ENCODE results near the gene ST6GALNAC3.
"Not testable (repeated sequence)": the region's sequence is repeated elsewhere in the genome, so short reads cannot be mapped to it uniquely, and the experiment has no call there.

ST6GALNAC3 gene

DNA sequence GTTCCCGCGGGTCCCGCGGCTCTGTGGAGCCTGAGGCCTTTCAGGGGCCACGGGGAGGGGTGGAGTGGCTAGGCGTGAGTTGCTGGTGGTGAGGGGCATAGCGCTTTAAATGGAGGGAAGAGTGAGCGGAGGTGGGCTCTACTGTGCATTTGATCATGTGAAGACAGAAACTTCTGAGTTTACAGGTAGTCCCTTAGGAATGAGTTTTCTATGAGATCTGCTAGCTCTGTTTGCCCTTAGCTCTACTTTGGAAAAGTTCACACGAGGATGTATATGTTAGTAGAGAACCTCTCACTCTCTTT is 593 bp downstream of the ST6GALNAC3 start:
- no peak for DNase-seq

DNA sequence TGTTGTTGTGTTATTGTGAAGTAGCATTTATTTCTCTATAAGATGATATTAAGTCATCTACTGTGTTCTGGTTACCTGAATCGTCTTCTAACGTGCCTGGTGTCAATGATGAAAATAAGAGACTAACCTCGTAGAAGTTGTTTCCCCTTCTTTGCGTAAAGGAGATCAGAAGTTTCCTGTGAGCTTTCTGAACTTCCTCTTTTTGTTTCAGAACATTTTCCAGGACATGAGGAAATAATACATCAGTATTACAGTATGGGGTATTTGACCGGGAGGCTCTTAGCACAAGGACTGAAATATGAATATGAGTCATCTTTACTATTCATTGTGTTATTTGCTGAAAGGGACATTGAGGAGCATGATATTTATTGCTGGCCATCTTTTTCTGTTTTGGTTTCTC is 1.3 kb downstream of the ST6GALNAC3 start:
- DNase-seq, result no peak

DNA sequence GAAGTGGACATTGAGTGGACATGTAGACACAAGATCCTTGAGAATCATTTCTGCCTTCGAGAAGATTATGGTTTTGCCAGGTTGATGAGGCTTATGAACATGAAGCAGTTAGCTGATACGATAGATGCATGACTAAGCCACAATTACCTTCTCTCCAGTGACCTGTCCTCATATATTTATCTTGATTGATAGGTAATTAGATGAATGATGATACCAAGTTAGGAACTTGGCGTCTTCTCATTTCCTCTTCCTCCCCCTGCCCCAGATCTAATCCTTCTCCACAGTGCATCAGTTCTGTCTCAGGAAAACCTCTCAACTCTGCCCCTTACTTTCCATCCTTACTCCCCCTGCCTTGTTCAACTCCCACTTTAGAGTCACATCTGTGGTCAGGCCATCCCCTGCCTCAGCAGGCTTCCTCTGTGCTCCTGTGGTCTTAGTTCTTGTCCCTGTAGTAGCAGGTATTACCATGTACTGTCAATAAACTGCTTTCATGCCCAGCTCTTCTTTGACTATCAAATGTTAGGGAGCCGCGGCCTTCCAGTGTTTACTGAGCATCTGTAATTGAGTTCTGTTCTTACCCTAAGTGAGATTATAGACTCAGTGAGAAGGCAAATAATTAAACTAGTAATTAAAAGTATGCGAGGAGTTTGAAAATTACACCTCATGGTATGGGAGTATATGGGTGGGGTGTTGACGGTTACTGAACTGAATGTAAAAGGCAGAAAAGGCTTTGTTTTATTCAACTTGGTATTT is 5.1 kb downstream of the ST6GALNAC3 start:
- DNase-seq, result no peak

DNA sequence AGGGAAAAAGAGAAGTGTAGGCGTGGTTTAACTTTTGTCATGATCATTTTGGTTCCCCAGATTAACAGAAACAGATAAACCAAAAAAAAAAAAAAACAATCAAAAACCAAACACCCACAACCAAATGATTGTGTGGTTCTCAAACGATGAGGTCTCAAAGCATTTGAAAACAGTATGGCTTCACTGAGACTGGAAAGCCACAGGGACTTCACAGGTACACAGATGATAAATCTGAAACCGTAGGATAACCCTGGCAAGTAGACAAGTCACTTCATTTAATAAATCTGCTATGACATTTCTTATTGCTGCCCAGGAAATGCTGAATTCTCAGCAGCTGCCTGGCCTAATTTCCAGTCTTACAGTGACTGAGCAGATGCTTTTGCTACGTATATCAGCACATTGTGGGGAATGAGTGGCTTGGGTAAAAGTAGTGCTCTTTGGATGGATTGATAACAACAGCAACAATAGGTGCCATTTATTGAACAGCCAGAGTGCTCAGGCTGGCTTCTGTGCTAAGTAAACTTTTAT is 6.1 kb downstream of the ST6GALNAC3 start:
- no peak for DNase-seq

DNA sequence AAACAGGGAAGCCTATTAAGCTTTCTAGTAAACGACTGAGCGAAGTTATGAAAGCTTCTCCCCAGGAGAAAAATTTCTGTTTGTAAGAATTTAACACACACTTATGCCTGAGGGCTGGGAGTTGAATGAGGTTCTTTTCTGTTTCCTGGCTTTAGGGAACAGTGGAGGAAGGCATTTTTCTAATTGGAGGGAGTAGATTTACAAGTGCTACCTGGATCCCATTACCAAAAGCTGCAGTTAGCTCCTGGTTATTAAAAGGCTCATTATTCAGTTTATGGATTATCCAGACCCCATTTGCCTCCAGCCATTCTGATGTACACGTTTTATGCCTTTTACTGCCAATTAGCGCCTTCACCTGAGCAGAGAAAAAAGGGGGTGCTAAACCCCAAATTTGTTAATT is 7.5 kb downstream of the ST6GALNAC3 start:
- DNase-seq, result no peak

DNA sequence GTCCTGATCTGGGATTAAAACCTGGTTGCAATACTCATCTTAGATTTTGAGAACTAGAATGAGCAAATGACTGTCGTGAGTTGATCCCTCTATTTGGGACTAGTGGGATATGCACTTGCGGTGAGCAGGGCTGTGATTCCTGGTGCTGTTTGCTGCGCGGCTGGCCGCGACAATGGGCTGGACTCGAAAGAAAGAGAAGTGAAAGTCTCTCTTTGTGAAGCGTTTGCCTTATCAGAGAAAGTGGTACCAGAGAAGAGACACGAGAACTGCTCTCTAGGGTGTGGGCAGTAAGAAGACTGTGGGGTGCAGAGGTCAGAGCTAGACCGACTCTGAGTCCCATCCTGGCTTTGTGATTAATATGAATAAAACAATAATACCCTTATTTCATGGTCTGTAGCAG is 8.6 kb downstream of the ST6GALNAC3 start:
- DNase-seq, result no peak

DNA sequence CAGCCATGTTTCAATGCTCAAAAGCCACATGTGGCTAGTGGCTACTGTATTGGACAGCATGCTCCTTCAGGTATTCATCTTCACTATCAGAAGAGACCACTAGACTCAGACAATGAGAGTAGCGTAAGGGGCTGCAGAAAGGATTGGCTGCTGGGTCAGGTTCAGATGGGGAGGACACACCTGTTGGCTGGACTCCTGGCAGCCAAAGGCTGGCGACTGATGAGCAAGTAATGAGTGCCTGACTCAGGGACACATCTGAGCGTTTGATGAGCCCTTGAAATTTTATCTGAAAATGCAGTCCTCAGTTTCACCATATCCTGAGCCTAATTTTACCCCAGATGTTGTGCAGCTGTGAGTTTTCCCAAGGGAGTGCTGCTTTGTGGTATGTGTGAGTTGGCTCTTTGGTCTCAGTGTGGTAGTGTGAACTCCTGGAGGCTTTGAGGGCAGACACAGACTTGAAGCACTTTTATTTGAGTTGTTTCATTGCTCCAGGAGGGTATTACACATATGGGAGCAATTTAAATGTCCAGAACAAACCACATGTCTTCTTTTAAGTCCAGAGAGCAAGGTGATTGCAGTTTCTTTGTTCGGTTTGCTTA is 9.6 kb downstream of the ST6GALNAC3 start:
- DNase-seq, result no peak

DNA sequence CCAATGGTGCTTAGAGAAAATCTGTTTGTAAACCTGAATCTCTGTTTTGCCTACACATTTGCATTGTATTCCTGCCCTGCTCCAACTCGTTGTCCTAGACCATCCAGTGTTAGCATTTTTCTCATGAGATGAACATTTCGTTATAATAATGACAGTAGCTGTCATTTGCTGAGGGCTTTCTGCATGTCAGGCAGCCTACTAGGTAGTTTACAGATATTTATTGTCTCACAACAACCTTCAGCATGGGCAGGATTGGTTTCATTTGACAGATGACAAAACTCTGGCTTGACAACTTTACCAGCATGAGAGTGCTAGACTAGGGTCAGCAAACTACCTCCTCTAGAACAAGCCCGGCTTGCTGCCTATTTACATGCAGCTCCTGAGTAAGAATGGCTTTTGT is 10.1 kb downstream of the ST6GALNAC3 start:
- DNase-seq, result no peak

DNA sequence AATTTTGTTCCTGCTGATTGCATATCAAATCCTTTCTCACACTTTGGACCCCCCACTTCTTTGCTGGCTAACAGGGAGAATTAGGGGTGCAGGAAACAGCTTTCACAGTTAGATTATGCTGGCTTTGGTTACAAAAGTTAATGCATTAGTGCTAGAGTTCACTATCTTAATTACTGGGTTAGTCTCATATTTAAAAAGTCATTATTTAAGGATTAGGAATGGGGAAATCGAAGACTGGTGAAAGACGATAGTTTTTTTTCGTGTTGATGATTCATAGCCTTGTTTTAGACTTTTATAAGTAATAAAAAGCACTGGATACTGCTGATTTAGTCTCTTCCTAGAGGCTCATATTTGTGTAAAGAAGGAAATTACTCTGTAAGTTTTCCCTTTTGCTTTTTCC is 11.6 kb downstream of the ST6GALNAC3 start:
- DNase-seq, result no peak

DNA sequence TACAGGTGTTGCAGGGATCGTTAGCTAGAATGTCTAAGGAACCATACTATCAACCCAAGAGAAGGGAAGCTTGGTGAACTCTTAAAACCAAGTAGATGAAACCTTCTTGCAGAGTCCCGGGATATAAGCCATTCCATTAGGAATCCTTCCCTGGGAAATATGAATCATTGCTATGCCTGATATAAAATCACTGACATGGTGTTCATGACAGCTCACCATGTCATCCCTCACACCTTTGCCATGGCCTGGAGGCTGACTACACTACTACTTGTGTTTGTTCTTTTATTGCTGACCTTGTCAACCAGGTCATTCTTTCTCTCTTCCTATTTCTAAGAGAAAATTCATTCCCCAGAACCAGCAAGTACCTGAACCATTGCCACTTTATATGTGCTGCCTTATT is 12.1 kb downstream of the ST6GALNAC3 start:
- no peak for DNase-seq

DNA sequence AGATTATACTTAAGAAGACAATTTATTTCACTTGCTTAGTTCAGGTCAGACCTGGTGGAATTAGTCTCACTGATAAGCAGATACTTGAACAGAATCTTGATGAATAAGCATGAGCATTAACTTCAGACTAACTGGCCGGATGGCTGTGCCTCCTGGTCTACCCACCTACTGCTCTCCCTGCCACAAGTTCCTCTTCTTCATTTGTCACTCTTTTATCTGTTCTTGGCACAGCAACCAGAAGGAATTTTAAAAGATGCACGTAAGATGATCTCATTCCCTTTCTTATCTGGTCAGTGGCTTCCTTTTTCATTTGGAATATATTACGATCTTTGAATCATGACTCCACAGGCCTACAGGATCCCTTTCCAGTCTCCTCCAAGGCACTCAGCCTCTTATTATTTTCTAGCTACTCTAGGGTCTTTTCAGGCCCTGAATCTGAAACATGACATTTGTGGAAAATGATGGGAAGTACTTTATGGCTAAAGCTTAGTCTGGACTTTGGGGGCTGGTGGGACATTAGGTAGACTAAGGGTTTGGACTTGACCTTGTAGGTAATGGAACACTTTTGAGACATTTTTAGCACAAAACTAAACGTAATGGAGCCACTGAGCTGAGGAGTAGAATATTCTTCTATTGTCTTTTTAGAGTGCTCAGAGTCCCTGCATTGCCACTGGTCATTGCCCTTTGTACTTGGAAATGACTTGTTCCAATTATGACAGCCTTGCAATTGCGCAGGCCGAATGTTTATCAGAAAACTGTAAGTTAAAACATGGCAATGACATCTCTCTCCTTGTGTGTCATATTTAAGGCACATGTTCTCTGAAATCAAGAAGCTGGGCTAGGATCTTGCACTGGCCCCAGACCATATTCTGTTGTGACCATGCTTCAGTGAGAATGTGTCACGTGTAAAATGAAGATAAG is 16.0 kb downstream of the ST6GALNAC3 start:
- DNase-seq, result no peak

DNA sequence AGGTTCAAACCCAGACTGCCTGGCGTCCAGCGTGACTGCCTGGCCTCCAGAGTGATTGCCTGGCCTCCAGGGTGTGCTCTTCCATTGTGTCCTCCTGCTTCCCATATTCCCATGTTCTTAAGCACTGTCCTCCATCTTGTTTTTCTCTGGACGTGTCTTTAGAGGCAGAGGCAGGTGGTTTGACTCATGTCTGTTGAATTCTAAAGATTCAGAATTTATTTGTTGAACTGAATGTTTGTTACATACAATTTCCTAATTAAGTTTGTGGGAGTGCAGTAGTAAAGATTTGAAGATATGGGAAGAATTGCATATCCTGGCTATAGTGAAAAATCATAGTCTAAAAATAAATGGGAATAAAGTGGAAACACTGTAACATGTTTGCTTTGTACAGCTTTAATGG is 18.3 kb downstream of the ST6GALNAC3 start:
- DNase-seq, result no peak

DNA sequence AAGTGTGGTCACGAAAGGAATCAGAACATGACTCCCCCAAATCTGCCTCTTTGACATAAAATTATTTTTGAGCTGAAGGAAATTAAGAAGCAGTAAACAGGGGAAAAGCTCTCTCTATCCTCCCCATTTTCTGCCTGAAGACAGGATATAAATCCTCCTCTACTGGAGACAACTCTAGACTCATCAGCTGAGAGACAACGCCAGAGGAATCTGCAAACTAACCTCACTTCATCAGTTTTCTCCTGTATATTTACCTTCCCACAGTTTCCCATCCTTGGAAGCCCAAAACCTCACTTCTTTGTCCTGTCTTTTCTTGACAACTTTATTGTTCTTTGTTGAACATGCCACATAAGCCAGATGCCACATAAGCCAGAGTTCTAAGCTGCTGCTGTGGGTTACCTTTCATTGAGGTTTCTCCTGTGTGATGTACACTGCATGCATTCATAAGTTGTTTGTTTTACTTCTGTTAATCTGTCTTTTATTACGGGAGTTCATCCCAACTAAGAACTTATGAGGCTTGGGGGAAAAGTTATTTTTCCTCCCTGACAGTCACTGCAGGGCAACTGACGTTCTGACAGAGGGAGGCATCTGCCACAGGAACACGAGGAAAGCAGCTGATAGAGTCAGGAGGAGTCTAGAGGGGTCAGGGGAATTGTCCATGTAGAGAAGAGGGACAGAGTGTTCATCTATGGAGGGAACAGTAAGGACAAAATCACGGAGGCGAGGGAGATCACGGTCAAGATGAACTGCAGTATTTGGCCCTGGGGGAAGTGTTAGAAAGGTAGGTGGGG is 19.2 kb downstream of the ST6GALNAC3 start:
- no peak for DNase-seq

DNA sequence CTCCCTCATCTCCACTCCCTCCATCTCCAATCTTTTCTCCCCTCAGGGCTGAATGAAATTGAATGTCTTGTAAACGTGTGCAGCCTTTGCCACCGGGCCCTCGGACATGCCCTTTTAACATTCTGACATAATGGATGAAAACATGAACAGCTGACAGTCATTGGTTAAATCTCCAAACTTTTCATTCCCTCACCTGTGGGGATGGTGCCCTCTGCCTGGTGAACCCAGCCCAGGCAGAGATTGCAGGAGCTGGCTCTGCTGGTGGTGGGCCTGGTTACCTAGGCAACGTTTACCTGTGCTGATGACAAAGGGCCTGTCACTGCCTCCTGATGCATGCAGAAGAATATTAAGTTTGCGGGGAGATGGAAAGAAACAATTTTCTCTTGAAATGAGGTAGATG is 21.3 kb downstream of the ST6GALNAC3 start:
- no peak for DNase-seq

DNA sequence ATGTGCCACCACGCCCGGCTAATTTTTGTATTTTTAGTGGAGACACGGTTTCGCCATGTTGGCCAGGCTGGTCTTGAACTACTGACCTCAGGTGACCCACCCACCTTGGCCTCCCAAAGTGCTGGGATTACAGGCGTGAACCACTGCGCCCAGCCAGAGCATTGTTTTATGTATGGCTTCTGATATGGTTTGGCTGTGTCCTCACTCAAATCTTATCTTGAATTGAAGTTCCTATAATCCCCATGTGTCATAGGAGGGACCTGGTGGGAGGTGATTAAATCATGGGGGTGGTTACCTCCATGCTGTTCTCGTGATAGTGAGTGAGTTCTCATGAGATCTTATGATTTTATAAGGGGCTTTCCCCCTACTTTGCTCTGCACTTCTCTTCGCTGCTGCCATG is 22.5 kb downstream of the ST6GALNAC3 start:
- not testable (repeated sequence) for DNase-seq

DNA sequence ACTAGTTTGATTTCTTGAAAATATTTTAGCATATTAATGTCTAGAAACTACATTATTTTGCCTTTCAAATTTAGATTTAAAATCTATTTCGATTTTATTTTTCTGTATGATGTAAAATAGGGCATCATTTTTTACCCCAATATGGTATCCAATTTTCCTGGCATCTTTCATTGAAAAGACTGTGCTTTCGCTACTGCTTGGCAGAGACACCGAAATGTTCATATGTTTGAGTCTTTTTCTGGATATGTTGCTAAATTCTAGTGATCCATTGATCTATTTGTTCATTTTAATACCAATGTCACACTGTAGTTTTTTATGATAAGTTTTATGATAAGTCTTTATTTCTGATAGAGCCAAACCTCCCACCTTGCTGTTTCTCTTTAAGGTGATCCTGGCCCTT is 24.3 kb downstream of the ST6GALNAC3 start:
- DNase-seq, result no peak

DNA sequence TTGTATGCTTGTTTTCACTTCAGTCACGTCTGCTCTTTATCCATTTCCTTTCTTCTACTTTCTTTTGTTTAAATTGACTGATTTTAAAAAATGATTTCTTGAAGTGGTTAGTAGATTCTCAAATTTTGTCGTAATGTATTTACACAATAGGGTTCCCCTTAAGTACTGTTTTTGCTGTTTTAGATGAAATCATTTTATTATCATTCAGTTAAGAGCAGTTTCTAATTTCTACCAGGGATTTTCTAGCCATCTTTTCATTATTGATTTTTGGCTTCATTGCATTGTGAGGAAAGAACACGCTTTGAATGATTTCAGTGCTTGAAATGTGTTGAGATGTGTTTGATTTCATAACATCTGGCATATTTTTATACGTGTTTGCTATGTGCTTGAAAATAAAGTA is 27.0 kb downstream of the ST6GALNAC3 start:
- DNase-seq, result no peak

DNA sequence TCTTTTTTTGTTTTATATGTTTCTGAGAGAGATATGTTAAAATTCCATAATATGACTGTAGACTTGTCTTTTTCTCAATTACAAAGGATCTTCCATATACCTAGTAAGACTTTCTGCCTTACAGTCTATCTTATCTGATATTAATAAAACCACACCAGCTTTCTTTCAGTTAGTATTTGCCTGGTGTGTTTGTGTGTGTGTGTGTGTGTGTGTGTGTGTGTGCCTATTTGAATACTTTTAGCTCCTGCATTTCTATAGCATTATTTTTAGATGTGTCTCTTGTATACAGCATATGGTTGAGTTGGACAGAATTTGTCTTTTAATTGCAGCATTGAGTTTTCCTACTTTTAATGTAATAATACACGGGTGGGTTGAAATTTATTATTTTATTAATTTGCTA is 27.5 kb downstream of the ST6GALNAC3 start:
- DNase-seq, result no peak

DNA sequence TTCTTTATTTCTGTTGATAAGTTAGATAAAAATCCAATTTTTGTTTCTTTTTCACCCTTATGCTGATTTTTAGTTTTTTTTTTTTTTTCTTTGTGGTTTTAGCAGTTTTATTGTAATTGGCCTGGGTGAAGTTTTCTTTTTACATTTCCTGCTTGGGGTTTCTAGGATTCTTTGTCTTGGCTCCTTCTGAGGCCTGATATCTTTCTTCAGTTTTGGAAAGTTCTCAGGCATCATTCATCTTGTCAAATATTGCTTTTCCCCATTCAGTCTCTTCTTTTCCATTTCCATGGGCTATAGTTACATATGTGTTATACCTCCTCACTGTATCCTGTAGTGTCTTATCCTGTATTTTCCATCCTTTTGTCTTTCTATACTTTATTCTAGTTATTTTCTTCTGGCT is 28.5 kb downstream of the ST6GALNAC3 start:
- DNase-seq, result no peak

DNA sequence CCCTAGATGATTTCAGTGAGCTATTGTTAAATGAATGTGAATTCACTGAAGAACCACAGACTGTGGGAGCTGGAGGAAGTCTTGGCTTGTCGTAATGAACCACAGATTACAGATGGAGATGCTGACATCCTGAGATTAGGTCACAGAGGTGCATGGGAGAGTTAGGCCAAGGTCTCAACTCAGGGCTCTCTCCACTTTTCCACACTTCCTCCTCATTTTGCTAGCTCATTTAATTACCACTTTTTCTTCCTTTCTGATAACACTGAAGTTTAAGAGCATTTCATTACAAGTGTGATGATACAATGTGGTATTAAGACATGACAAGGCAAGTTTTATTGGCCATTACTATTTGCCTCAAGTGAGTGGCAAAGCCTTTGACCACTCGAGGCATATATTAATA is 30.8 kb downstream of the ST6GALNAC3 start:
- no peak for DNase-seq

DNA sequence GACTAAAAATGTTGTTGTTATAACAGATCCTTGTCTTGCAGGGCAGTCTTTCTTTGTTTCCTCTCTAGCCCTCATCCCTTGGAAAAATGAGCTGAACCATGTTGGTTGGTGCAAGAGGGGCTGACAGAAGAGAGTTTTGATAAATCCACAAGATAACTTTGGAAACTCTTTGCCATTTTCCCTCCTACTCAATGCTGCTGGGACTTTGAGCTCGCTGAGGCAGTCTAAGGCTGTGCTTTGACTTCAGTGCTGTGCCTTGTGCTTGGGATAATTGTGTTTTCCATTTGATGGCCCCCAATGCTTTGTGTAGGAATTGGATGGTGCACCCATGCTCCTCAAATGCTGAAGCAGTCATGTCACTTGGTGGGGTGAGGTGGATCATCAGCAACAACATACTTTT is 31.7 kb downstream of the ST6GALNAC3 start:
- no peak for DNase-seq

DNA sequence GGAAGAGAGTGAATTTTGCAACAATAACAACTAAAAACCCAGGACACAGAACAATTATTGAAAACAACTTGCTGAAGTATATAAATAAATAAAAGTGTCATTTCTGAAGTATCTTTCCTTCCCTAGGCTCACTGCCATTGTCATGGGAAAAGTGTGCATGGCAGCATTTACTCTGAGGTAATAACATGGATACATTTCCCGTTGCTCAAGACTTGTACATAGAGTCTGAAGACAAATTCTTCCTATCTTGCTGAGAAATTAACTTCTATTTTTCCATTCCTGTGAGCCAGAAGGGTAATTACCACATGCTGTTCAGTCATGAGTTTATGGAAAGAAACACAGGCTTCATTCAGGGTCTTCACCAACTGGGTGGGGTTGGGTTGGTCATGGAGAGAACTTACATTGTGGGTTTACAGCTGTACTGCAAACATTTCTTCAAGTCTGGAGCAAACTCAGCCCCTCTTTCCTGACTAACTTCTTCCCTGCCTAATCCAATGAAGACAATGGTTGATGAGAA is 32.2 kb downstream of the ST6GALNAC3 start:
- DNase-seq, result no peak

DNA sequence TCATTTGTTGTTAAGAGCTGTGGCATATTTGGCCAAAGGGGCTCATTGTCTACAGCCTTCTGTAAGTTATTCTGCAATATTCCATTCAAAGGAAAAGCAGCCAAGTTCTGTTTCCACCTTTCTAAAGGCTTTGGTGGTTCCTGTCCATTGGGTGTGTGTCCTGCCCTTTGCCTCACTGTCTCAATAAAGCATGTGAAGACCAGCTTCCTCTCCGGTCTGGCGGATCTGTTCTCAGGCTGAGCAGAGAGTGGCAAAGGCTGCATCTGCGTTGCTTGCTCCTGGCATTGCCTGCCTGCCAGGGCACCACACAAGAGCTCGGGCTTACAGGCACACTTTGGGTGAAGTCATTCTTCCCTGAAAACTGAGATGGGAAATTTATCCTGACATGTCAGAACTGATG is 34.9 kb downstream of the ST6GALNAC3 start:
- no peak for DNase-seq

Data from stimulated activated CD4-positive, alpha-beta T cell treated with anti-CD3 and anti-CD28 coated beads, Interleukin-4, amount 100 ng/mL, for 24 hours (primary cell).